WTC11 (cell line): ENCODE measurements around the gene CACNA2D4. TPM values are rescaled to one million over a fixed set of nuclear protein-coding genes. Genes with fewer than 3 reads are reported as not detected.

Experiments used
- total RNA-seq: library from RNA; stranded (reverse); gene quantifications from 3 replicates; pipeline ENCODE4 v1.2.3, GENCODE V29; 2021

Gene CACNA2D4
- total RNA-seq, 1 experiment from 2014 or later = 0.04 TPM

Other genes starting within 250 kb of the CACNA2D4 start
- 36.0 to 39.2 TPM (median 38.4 TPM) in 3 replicates for gene ADIPOR2, start 227.6 kb downstream of the CACNA2D4 start, total RNA-seq
- gene LRTM2, start 98.1 kb downstream of the CACNA2D4 start, total RNA-seq = 0.30 to 0.66 TPM (median 0.34 TPM) in 3 replicates
- 19.4 to 25.1 TPM (median 23.3 TPM) in 3 replicates for gene DCP1B, start 85.8 kb upstream of the CACNA2D4 start, total RNA-seq
- 1.7 to 2.2 TPM (median 2.1 TPM) in 3 replicates for gene CACNA1C, start 134.3 kb upstream of the CACNA2D4 start, total RNA-seq